ENCODE results near the gene XPNPEP1. TPM values are rescaled to one million over a fixed set of nuclear protein-coding genes. Genes with fewer than 3 reads are reported as not detected.

The XPNPEP1 gene
- total RNA-seq, 1 donor from 2014 or later = 51.4 TPM

- no peak for TF ChIP-seq CTCF (IDR thresholded peaks at IDR 0.05; ENCODE audit: partially characterized antibody, unreplicated experiment)
- Mint-ChIP-seq H3K9me3 (ENCODE audit: unreplicated experiment) (no peaks in the 10 kb centered on the region), H3K4me3 (ENCODE audit: unreplicated experiment) (no peak overlapping the region), H3K27me3 (ENCODE audit: unreplicated experiment) (peaks cover 2% of the 10 kb centered on the region), H3K27ac (ENCODE audit: unreplicated experiment) (no peak overlapping the region), H3K36me3 (ENCODE audit: unreplicated experiment) (no peaks in the 10 kb centered on the region), H3K4me1 (ENCODE audit: low read depth, unreplicated experiment) (no peaks in the 10 kb centered on the region)
- no peak for DNase-seq
These were observed 71.5 kb downstream of the XPNPEP1 start for GRCh38 chr10:109851616-109852474.

- peaks cover 1% of the 10 kb centered on the region for H3K9me3 Mint-ChIP-seq (ENCODE audit: unreplicated experiment)
- H3K4me3 Mint-ChIP-seq (ENCODE audit: unreplicated experiment) = no peak overlapping the region
These were observed 76.5 kb downstream of the XPNPEP1 start for GRCh38 chr10:109846832-109847231.

DNA sequence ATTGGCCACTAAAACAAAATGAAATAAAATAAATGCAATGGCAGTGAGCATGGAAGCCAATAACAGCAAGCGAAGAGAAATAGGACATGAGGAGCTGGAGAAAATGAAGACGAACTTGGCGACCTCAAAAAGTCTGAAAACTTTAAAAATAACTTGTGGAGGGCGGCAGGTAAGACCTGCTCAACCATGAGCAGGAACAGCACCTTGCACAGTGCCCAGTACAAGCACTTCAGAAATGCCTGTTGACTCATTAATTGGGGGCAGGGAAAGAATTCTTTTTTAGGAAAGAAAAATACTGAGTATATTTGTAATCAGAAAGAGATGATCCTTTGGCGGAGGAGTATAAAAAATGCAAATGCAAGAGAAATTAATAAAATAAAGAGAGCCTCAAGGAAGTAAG, 78.0 kb downstream of the XPNPEP1 start:
- Mint-ChIP-seq H3K9me3 (ENCODE audit: unreplicated experiment) (peaks cover 1% of the 10 kb centered on the region), H3K36me3 (ENCODE audit: unreplicated experiment) (no peaks in the 10 kb centered on the region), H3K27me3 (ENCODE audit: unreplicated experiment) (no peaks in the 10 kb centered on the region), H3K4me1 (ENCODE audit: low read depth, unreplicated experiment) (peaks cover 4% of the 10 kb centered on the region), H3K4me3 (ENCODE audit: unreplicated experiment) (no peak overlapping the region), H3K27ac (ENCODE audit: unreplicated experiment) (no peak overlapping the region)
- no peak for TF ChIP-seq CTCF (IDR thresholded peaks at IDR 0.05; ENCODE audit: partially characterized antibody, unreplicated experiment)
- no peak for DNase-seq

More at GRCh38 chr10:109846832-109847231, 76.5 kb downstream of the XPNPEP1 start:
- H3K27me3 Mint-ChIP-seq (ENCODE audit: unreplicated experiment) = peaks cover 2% of the 10 kb centered on the region
- peaks cover 4% of the 10 kb centered on the region for H3K4me1 Mint-ChIP-seq (ENCODE audit: low read depth, unreplicated experiment)
- no peak for TF ChIP-seq CTCF (IDR thresholded peaks at IDR 0.05; ENCODE audit: partially characterized antibody, unreplicated experiment)
- H3K36me3 Mint-ChIP-seq (ENCODE audit: unreplicated experiment) = no peaks in the 10 kb centered on the region
- DNase-seq = no peak
- H3K27ac Mint-ChIP-seq (ENCODE audit: unreplicated experiment) = no peak overlapping the region

GRCh38 chr10:109838592-109839244, 84.6 kb downstream of the XPNPEP1 start:
- TF ChIP-seq CTCF (IDR thresholded peaks at IDR 0.05; ENCODE audit: partially characterized antibody, unreplicated experiment) = no peak
- no peaks in the 10 kb centered on the region for H3K27me3 Mint-ChIP-seq (ENCODE audit: unreplicated experiment)
- no peak for DNase-seq
- H3K36me3 Mint-ChIP-seq (ENCODE audit: unreplicated experiment) = no peaks in the 10 kb centered on the region
- H3K27ac Mint-ChIP-seq (ENCODE audit: unreplicated experiment) = no peak overlapping the region
- H3K9me3 Mint-ChIP-seq (ENCODE audit: unreplicated experiment) = no peaks in the 10 kb centered on the region
- peaks cover 4% of the 10 kb centered on the region for H3K4me1 Mint-ChIP-seq (ENCODE audit: low read depth, unreplicated experiment)
- no peak overlapping the region for H3K4me3 Mint-ChIP-seq (ENCODE audit: unreplicated experiment)

GRCh38 chr10:109837384-109837783, 85.9 kb downstream of the XPNPEP1 start:
- no peak for DNase-seq
- Mint-ChIP-seq H3K4me3 (ENCODE audit: unreplicated experiment) (no peak overlapping the region), H3K27ac (ENCODE audit: unreplicated experiment) (no peak overlapping the region), H3K9me3 (ENCODE audit: unreplicated experiment) (no peaks in the 10 kb centered on the region), H3K27me3 (ENCODE audit: unreplicated experiment) (no peaks in the 10 kb centered on the region), H3K36me3 (ENCODE audit: unreplicated experiment) (no peaks in the 10 kb centered on the region), H3K4me1 (ENCODE audit: low read depth, unreplicated experiment) (no peaks in the 10 kb centered on the region)
- TF ChIP-seq CTCF (IDR thresholded peaks at IDR 0.05; ENCODE audit: partially characterized antibody, unreplicated experiment) = no peak
